ENCODE data around the gene EFNB1.

The EFNB1 gene

DNA sequence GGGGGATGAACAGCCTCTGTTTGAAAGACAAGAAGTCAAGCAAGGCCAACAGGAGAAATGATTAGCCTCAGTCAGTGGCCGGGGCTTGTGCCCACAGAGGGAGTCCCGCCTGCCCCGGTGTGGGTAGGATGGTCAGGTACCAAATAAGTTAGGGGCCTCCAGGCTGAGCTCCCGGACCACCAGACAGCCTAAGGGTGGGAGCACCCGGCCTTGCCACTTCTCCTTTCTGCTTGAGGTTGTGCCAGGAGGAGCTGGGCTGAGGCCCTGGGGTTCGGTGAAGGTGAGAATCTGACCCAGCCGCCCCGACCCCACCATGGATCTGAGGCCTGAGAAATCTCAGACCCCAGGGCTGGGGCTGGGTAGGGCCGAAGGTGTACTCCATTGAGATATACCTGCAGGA is 48.8 kb downstream of the EFNB1 start:
- no peak for FAIRE-seq
- DNase-seq (ENCODE audit: insufficient read length, low spot score): no peak
- TF ChIP-seq, protein P1, sequence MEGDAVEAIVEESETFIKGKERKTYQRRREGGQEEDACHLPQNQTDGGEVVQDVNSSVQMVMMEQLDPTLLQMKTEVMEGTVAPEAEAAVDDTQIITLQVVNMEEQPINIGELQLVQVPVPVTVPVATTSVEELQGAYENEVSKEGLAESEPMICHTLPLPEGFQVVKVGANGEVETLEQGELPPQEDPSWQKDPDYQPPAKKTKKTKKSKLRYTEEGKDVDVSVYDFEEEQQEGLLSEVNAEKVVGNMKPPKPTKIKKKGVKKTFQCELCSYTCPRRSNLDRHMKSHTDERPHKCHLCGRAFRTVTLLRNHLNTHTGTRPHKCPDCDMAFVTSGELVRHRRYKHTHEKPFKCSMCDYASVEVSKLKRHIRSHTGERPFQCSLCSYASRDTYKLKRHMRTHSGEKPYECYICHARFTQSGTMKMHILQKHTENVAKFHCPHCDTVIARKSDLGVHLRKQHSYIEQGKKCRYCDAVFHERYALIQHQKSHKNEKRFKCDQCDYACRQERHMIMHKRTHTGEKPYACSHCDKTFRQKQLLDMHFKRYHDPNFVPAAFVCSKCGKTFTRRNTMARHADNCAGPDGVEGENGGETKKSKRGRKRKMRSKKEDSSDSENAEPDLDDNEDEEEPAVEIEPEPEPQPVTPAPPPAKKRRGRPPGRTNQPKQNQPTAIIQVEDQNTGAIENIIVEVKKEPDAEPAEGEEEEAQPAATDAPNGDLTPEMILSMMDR (IDR thresholded peaks at IDR 0.05; ENCODE audit: insufficient read depth, missing control alignments): no peak

DNA sequence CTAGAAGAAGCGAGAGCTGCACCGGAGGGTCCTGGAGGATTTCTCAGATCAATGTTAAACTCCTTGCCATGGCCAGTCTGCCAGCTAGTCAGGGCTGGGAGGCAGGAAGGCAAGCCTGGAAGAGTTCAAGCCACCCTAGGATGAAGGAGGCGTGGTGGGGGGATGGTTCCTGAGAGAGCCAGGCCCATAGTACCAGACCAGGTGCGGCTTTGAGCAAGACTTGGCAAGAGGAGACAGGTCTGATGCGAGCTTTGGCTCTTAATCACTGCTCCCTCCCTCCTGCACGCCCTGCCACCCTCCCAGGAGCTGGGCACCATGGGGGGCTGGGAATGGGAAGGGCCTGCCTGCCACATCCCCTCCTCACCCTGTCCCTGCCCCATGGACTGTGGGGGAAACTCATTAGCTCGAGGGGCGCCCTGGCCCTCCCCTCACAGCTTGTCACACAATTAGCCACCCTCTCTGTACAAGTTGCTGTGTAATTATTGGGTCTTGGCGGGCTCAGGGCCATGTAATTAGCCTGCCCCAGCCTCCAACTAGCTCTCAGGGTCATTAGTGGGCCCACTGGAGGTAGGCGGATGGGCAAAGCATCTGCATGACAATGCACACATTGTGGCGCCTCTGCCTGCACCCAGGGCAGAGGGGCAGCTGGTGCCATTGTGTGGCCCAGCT is 50.3 kb downstream of the EFNB1 start:
- DNase-seq (ENCODE audit: insufficient read length, low spot score): no peak
- FAIRE-seq: no peak
- TF ChIP-seq, protein P1 (IDR thresholded peaks at IDR 0.05; ENCODE audit: insufficient read depth, missing control alignments): no peak

GRCh38 chrX:68880846-68881552 is 52.2 kb downstream of the EFNB1 start:
- FAIRE-seq: no peak
- TF ChIP-seq, protein P1 (IDR thresholded peaks at IDR 0.05; ENCODE audit: insufficient read depth, missing control alignments): no peak
- DNase-seq (ENCODE audit: insufficient read length, low spot score): no peak

GRCh38 chrX:68881911-68882310 is 53.1 kb downstream of the EFNB1 start:
- no peak for DNase-seq (ENCODE audit: insufficient read length, low spot score)
- TF ChIP-seq, protein P1 (IDR thresholded peaks at IDR 0.05; ENCODE audit: insufficient read depth, missing control alignments): no peak
- FAIRE-seq: no peak

GRCh38 chrX:68883800-68884199 is 55.0 kb downstream of the EFNB1 start:
- DNase-seq (ENCODE audit: insufficient read length, low spot score): no peak
- FAIRE-seq: no peak
- TF ChIP-seq, protein P1 (IDR thresholded peaks at IDR 0.05; ENCODE audit: insufficient read depth, missing control alignments): no peak

DNA sequence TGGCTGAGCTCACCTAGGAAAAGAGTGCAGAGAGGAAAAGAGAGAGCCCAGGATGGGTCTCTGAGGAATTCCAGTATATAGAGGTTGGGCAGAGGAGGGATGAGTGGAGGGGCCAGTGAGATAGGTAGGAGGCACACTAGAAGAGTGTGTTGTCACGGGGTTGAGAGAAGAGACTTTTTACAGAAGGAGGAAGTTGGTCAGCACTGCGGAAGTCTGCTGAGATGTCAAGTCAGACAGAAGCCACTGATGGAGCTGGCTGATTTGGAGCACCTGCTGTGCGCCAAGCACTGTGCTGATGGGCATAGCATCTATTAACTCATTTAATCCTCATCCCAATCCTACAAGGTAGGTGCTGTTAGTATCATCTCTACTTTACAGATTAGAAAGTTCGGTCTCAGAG is 60.4 kb downstream of the EFNB1 start:
- TF ChIP-seq, protein P1 (IDR thresholded peaks at IDR 0.05; ENCODE audit: insufficient read depth, missing control alignments): no peak
- no peak for FAIRE-seq
- no peak for DNase-seq (ENCODE audit: insufficient read length, low spot score)
